PC-3 (cell line): ENCODE results near the gene ETFA. TPM values are rescaled to one million over a fixed set of nuclear protein-coding genes. Genes with fewer than 3 reads are reported as not detected.

Experiments
- ATAC-seq: fragments of 200-7000 bp; cut with Tn5 transposase; 2 replicates; pipeline ENCODE4 v1.9.1; 2020; ENCODE audit warnings: mild to moderate bottlenecking, moderate library complexity
- BruUV-seq: library from RNA; stranded (reverse); fragments of 400-500 nt; replicated peaks from 2 replicates; lab custom pipeline; 2021; lab: Mats Ljungman, UMichigan
- CTCF ChIA-PET: fragments of 300-600 bp; sonication (Branson Sonifier 250); formaldehyde crosslinking; loops from one replicate; lab custom pipeline; 2022; ENCODE audit warnings: antibody characterized with exemption; lab: Charles Lee
- POLR2A ChIA-PET: fragments of 300-600 bp; sonication (Branson Sonifier 250); formaldehyde crosslinking; loops from one replicate; lab custom pipeline; 2022; ENCODE audit warnings: antibody characterized with exemption; ENCODE audit not compliant: unreplicated experiment; lab: Charles Lee
- DNase-seq: peaks from one replicate; pipeline ENCODE4 v3.0.0-alpha.2; 2015
- H2AFZ ChIP-seq: fragments of 300-600 bp; sonication (generic); 2 replicates; pipeline ENCODE4 v1.6.0; 2016; ENCODE audit warnings: antibody characterized with exemption, low read length
- H3F3A ChIP-seq: fragments of 300-600 bp; sonication (generic); one replicate; pipeline ENCODE4 v1.6.0; 2017; ENCODE audit warnings: antibody characterized with exemption, low read length, control low read depth, mild to moderate bottlenecking; ENCODE audit not compliant: unreplicated experiment
- H3K27ac ChIP-seq: fragments of 300-600 bp; sonication (generic); 2 replicates; pipeline ENCODE4 v1.5.1; 2016; ENCODE audit warnings: mild to moderate bottlenecking, low read length
- H3K27me3 ChIP-seq: fragments of 300-600 bp; sonication (generic); 2 replicates; pipeline ENCODE4 v1.6.1; 2016; ENCODE audit warnings: low read length, mixed read lengths
- H3K36me3 ChIP-seq: fragments of 300-600 bp; sonication (generic); 2 replicates; pipeline ENCODE4 v1.6.1; 2016; ENCODE audit warnings: low read depth, mixed run types, low read length, mixed read lengths
- H3K4me1 ChIP-seq: fragments of 300-600 bp; sonication (generic); 2 replicates; pipeline ENCODE4 v1.5.1; 2016; ENCODE audit warnings: low read length; ENCODE audit not compliant: insufficient read depth
- H3K4me2 ChIP-seq: fragments of 300-600 bp; sonication (generic); 2 replicates; pipeline ENCODE4 v1.6.0; 2016; ENCODE audit warnings: low read length
- H3K4me3 ChIP-seq: fragments of 300-600 bp; sonication (generic); 2 replicates; pipeline ENCODE4 v1.5.1; 2016; ENCODE audit warnings: mild to moderate bottlenecking, low read length, mixed read lengths
- H3K79me2 ChIP-seq: fragments of 300-600 bp; sonication (generic); 2 replicates; pipeline ENCODE4 v1.6.1; 2017; ENCODE audit warnings: low read length, mixed read lengths
- H3K9ac ChIP-seq: fragments of 300-600 bp; sonication (generic); 2 replicates; pipeline ENCODE4 v1.6.0; 2016; ENCODE audit warnings: mild to moderate bottlenecking, low read length
- H3K9me2 ChIP-seq: fragments of 300-600 bp; sonication (generic); replicated peaks from 2 replicates; pipeline ENCODE4 v1.6.1; 2016; ENCODE audit warnings: mixed run types, low read length, mixed read lengths
- H3K9me3 ChIP-seq: fragments of 300-600 bp; sonication (generic); 2 replicates; pipeline ENCODE4 v1.6.1; 2016; ENCODE audit warnings: low read length, mixed read lengths
- H4K20me1 ChIP-seq: fragments of 300-600 bp; sonication (generic); 2 replicates; pipeline ENCODE4 v1.6.1; 2016; ENCODE audit warnings: low read length, mixed read lengths
- CTCF ChIP-seq: fragments of 300-600 bp; sonication (generic); conservative IDR thresholded peaks from 2 replicates; pipeline ENCODE4 v1.5.1; 2017; ENCODE audit warnings: antibody characterized with exemption, low read depth, mild to moderate bottlenecking, low read length
- EZH2 ChIP-seq: fragments of 300-600 bp; sonication (generic); IDR thresholded peaks from one replicate; pipeline ENCODE4 v1.6.1; 2017; ENCODE audit warnings: antibody characterized with exemption, mild to moderate bottlenecking, low read length; ENCODE audit not compliant: unreplicated experiment
- EZH2phosphoT487 ChIP-seq: fragments of 300-600 bp; sonication (generic); IDR thresholded peaks from 2 replicates; pipeline ENCODE4 v1.6.1; 2018; ENCODE audit warnings: mild to moderate bottlenecking, antibody characterized with exemption, low read length, borderline replicate concordance
- intact Hi-C: fragments of 100-400 bp; cut with micrococcal nuclease; formaldehyde crosslinking; loops from 2 replicates; pipeline ENCODE4 v1.9.0; 2023
- total RNA-seq: library from RNA; depleted of rRNA; stranded (reverse); fragments of >200 nt; gene quantifications from 2 replicates; pipeline ENCODE4 v1.2.3, GENCODE V29; 2014

ETFA gene
- total RNA-seq, 1 experiment from 2014 or later, result 160 TPM

GRCh38 chr15:76200083-76200465 lies 111.2 kb downstream of the ETFA start:
- H3K79me2 ChIP-seq, result no peaks in the 10 kb centered on the region
- H3K27ac ChIP-seq, result no peak overlapping the region
- ATAC-seq, result no peak
- no peak for DNase-seq
- H3K9me2 ChIP-seq, result no peaks in the 10 kb centered on the region
- BruUV-seq, result no TSS peak
- TF ChIP-seq CTCF (no peak), EZH2 (no peak)
- H3K4me3 ChIP-seq, result no peak overlapping the region
- no peaks in the 10 kb centered on the region for H4K20me1 ChIP-seq
- ChIA-PET POLR2A (no interaction called here), CTCF (no interaction called here)
- H3K9me3 ChIP-seq, result no peaks in the 10 kb centered on the region
- H3K36me3 ChIP-seq, result no peaks in the 10 kb centered on the region
- H3K4me1 ChIP-seq, result peaks cover 26% of the 10 kb centered on the region
- no peaks in the 10 kb centered on the region for H3F3A ChIP-seq
- H2AFZ ChIP-seq, result no peak overlapping the region
- intact Hi-C loops, result no loop called here
- H3K9ac ChIP-seq, result no peak overlapping the region
- H3K4me2 ChIP-seq, result no peak overlapping the region
- no peaks in the 10 kb centered on the region for H3K27me3 ChIP-seq

- intact Hi-C loops, result loop anchor here (5.0 to 10.0 kb wide), 2 partner anchors 85 to 138 kb away; partner anchors contain the start of gene ISL2
- ChIA-PET CTCF (no interaction called here), POLR2A (no interaction called here)
- peaks cover 26% of the 10 kb centered on the region for H3K4me1 ChIP-seq
- no peak for ATAC-seq
- no peaks in the 10 kb centered on the region for H3K9me3 ChIP-seq
- H3K4me3 ChIP-seq, result no peak overlapping the region
- H3K9me2 ChIP-seq, result no peaks in the 10 kb centered on the region
- no peaks in the 10 kb centered on the region for H3K36me3 ChIP-seq
- TF ChIP-seq CTCF (no peak), EZH2 (no peak), EZH2phosphoT487 (no peak)
- no peak overlapping the region for H3K4me2 ChIP-seq
- no peaks in the 10 kb centered on the region for H3F3A ChIP-seq
- no peak overlapping the region for H3K27ac ChIP-seq
- no TSS peak for BruUV-seq
- H3K79me2 ChIP-seq, result no peaks in the 10 kb centered on the region
- no peak overlapping the region for H3K9ac ChIP-seq
- H4K20me1 ChIP-seq, result no peaks in the 10 kb centered on the region
- no peak overlapping the region for H2AFZ ChIP-seq
- H3K27me3 ChIP-seq, result no peaks in the 10 kb centered on the region
- DNase-seq, result no peak
Measured at GRCh38 chr15:76199106-76200082, 111.9 kb downstream of the ETFA start.
